CD4-positive, alpha-beta memory T cell (primary cell): ENCODE results near the gene ELK4. TPM values are rescaled to one million over a fixed set of nuclear protein-coding genes. Genes with fewer than 3 reads are reported as not detected.

Source experiments
- CTCF ChIA-PET: fragments of 350-600 bp; sonication (Branson Sonifier 250); formaldehyde crosslinking; loops from one replicate; lab custom pipeline; 2021; ENCODE audit warnings: inconsistent platforms; ENCODE audit not compliant: partially characterized antibody; lab: Charles Lee
- POLR2A ChIA-PET: fragments of 350-600 bp; sonication (Branson Sonifier 250); formaldehyde crosslinking; loops from one replicate; lab custom pipeline; 2021; ENCODE audit not compliant: partially characterized antibody; lab: Charles Lee
- DNase-seq, 5 donors: peaks; one replicate each; pipeline versions ENCODE4 v3.0.0 to v3.0.0-alpha.2; 2020 to 2022; ENCODE audit warnings: mixed read lengths in 1 of 5
- H3K27ac ChIP-seq: one replicate; pipeline ENCODE4 v1.7.0; 2013; ENCODE audit warnings: low read depth, low read length
- H3K27me3 ChIP-seq: 2 replicates; pipeline ENCODE4 v1.7.0; 2013; ENCODE audit warnings: mild to moderate bottlenecking, low read length, moderate library complexity; ENCODE audit not compliant: insufficient read depth
- H3K36me3 ChIP-seq: 2 replicates; pipeline ENCODE4 v1.7.0; 2013; ENCODE audit warnings: mild to moderate bottlenecking, low read length, moderate library complexity; ENCODE audit not compliant: insufficient read depth
- H3K4me1 ChIP-seq: 2 replicates; pipeline ENCODE4 v1.7.0; 2013; ENCODE audit warnings: mild to moderate bottlenecking, low read length, moderate library complexity; ENCODE audit not compliant: insufficient read depth
- H3K4me3 ChIP-seq, 2 donors: one replicate each; pipeline ENCODE4 v1.7.0; 2013; ENCODE audit warnings: low read length in 2 of 2, mild to moderate bottlenecking in 1 of 2
- H3K9me3 ChIP-seq, 2 donors: one replicate each; pipeline ENCODE4 v1.7.0; 2013; ENCODE audit warnings: low read length in 2 of 2, control low read depth in 1 of 2; ENCODE audit not compliant: control insufficient read depth in 1 of 2
- H3K27ac Mint-ChIP-seq, 7 donors: one replicate each; pipeline ENCODE4 v1.8.0; 2020 to 2021; ENCODE audit warnings: mixed read lengths in 7 of 7, mild to moderate bottlenecking in 6 of 7, inconsistent platforms in 3 of 7, moderate library complexity in 3 of 7
- H3K27me3 Mint-ChIP-seq, 2 donors: one replicate each; pipeline ENCODE4 v1.8.0; 2020 to 2021; ENCODE audit warnings: mixed read lengths in 2 of 2
- H3K36me3 Mint-ChIP-seq, 2 donors: one replicate each; pipeline ENCODE4 v1.8.0; 2020 to 2021; ENCODE audit warnings: mixed read lengths in 2 of 2, inconsistent platforms in 1 of 2, mild to moderate bottlenecking in 1 of 2
- H3K4me1 Mint-ChIP-seq, 4 donors: one replicate each; pipeline ENCODE4 v1.8.0; 2020 to 2021; ENCODE audit warnings: mixed read lengths in 4 of 4, mild to moderate bottlenecking in 1 of 4
- H3K4me3 Mint-ChIP-seq, 8 donors: one replicate each; pipeline ENCODE4 v1.8.0; 2020 to 2021; ENCODE audit warnings: mixed read lengths in 8 of 8, mild to moderate bottlenecking in 7 of 8, moderate library complexity in 6 of 8, inconsistent platforms in 3 of 8
- H3K9me3 Mint-ChIP-seq, 8 donors: one replicate each; pipeline ENCODE4 v1.8.0; 2020 to 2021; ENCODE audit warnings: mixed read lengths in 8 of 8, mild to moderate bottlenecking in 5 of 8, inconsistent platforms in 3 of 8, moderate library complexity in 1 of 8
- intact Hi-C: fragments of 100-400 bp; cut with micrococcal nuclease; formaldehyde crosslinking; loops from one replicate; pipeline ENCODE4 v1.15.1; 2023
- polyA plus RNA-seq, 2 donors: library from polyadenylated mRNA; unstranded; fragments of 300-500 nt; fragmentation: Illumina TruSeq; gene quantifications; one replicate each; pipeline ENCODE4 v1.2.3, GENCODE V29; 2021
- total RNA-seq, 2 experiments: library from RNA; stranded (reverse); gene quantifications; one replicate each; pipeline ENCODE4 v1.2.3, GENCODE V29; 2021

ELK4 gene
- total and polyA plus RNA-seq, 4 experiments from 2014 or later: 3.2 to 194 (median 86.4) TPM

- Mint-ChIP-seq H3K27me3 (peaks cover 0 to 3% of the 10 kb centered on the region in 2 donors), H3K36me3 (no peaks in the 10 kb centered on the region), H3K9me3 (peaks cover 0 to 2% (median 0%) of the 10 kb centered on the region in 8 donors), H3K4me3 (no peak overlapping the region), H3K4me1 (peaks cover 0 to 2% (median 0%) of the 10 kb centered on the region in 4 donors), H3K27ac (no peak overlapping the region)
- Histone ChIP-seq H3K4me3 (no peak overlapping the region), H3K36me3 (no peaks in the 10 kb centered on the region), H3K27ac (no peak overlapping the region), H3K4me1 (no peaks in the 10 kb centered on the region), H3K9me3 (no peaks in the 10 kb centered on the region), H3K27me3 (peaks cover 5% of the 10 kb centered on the region)
- intact Hi-C loops: no loop called here
- ChIA-PET CTCF (interaction anchor here (1.1 to 1.9 kb wide), 2 partner anchors 71 to 74 kb away, joined by 3 to 8 read pairs; no protein-coding TSS in a partner anchor), POLR2A (no interaction called here)
- DNase-seq: no peak
Measured at GRCh38 chr1:205584732-205585131, 47.1 kb downstream of the ELK4 start.

DNA sequence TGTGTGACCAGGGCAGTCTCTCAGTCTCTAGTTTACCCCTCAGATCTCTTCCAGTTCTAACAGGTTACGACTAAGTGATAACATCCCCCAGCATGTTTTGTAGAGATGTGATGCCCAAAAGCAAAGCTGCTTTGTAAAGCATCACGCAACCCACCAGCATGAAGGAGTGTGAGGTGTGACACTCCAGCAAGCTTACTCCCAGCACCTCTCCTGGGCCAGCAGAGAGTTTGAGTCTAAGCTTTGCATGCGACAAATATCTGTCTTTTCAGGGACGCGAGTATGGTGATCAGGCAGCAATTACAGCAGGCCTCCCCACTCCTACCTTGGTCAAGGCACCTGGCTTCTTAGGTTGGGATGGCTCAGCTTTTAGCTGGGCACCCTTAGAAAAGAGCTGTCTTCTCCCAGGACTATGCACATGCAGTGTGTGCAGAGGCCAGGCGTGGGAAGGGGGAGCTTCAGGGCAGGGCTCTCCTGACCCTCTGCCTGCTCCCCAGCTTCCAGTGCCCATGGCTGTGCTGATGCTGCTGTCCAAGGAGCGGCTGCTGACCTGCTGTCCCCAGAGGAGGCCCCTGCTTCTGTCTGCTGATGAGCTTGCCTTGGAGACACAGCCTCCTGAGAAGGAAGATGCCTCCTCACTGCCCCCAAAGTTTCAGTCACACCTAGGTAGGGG is 48.2 kb downstream of the ELK4 start:
- H3K36me3 Mint-ChIP-seq: no peaks in the 10 kb centered on the region
- Histone ChIP-seq H3K27ac (no peak overlapping the region), H3K36me3 (no peaks in the 10 kb centered on the region), H3K4me3 (no peak overlapping the region), H3K4me1 (no peaks in the 10 kb centered on the region), H3K27me3 (peaks cover 7% of the 10 kb centered on the region), H3K9me3 (no peaks in the 10 kb centered on the region)
- H3K27ac Mint-ChIP-seq: no peak overlapping the region
- no peak for DNase-seq
- ChIA-PET POLR2A (no interaction called here), CTCF (interaction anchor here (1.0 to 1.8 kb wide), 5 partner anchors 8 to 76 kb away, joined by 3 to 7 read pairs (median 5); no protein-coding TSS in a partner anchor)
- H3K4me1 Mint-ChIP-seq: peaks cover 0 to 2% (median 0%) of the 10 kb centered on the region in 4 donors
- H3K4me3 Mint-ChIP-seq: no peak overlapping the region
- H3K27me3 Mint-ChIP-seq: peaks cover 2 to 8% of the 10 kb centered on the region in 2 donors
- intact Hi-C loops: no loop called here
- H3K9me3 Mint-ChIP-seq: peaks cover 0 to 2% (median 0%) of the 10 kb centered on the region in 8 donors

GRCh38 chr1:205582471-205583291 is 49.1 kb downstream of the ELK4 start:
- Mint-ChIP-seq H3K9me3 (peaks cover 0 to under 1% (median 0%) of the 10 kb centered on the region in 8 donors), H3K27me3 (peaks cover 5 to 15% of the 10 kb centered on the region in 2 donors), H3K27ac (peak overlapping the region in 1 of 7 donors; percentile 53), H3K4me3 (no peak overlapping the region), H3K4me1 (peaks cover 0 to 2% (median 0%) of the 10 kb centered on the region in 4 donors), H3K36me3 (no peaks in the 10 kb centered on the region)
- no peak for DNase-seq
- CTCF ChIA-PET: interaction anchor here (1.0 to 1.8 kb wide), 4 partner anchors 9 to 77 kb away, joined by 3 to 7 read pairs (median 6); no protein-coding TSS in a partner anchor
- no peak overlapping the region for H3K27ac ChIP-seq
- POLR2A ChIA-PET: no interaction called here
- H3K27me3 ChIP-seq: peaks cover 10% of the 10 kb centered on the region
- H3K4me3 ChIP-seq: no peak overlapping the region
- no peaks in the 10 kb centered on the region for H3K9me3 ChIP-seq
- no peaks in the 10 kb centered on the region for H3K4me1 ChIP-seq
- no peaks in the 10 kb centered on the region for H3K36me3 ChIP-seq
- intact Hi-C loops: no loop called here

DNA sequence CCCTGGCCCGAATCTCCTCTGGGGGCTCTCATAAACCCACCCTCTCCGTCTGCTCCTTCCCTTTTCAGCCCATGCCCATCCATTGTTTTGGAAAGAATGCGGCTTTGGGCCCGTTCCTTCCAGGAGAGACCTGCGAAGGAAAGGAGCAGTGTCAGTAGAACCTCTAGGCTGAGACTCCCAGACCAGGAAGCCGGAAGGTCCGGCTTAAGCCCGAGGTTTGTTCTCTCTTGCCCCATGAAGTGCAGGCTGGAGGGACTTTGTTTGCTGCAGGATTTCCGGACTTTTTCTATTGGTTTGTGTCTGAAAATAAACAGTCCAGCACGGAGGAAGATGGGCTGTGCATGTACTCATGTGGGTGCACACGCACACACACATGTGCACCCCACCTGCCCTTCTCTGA is 49.8 kb downstream of the ELK4 start:
- peaks cover 8 to 19% of the 10 kb centered on the region in 2 donors for H3K27me3 Mint-ChIP-seq
- no peaks in the 10 kb centered on the region for H3K9me3 Mint-ChIP-seq
- ChIA-PET POLR2A (no interaction called here), CTCF (no interaction called here)
- H3K36me3 ChIP-seq: no peaks in the 10 kb centered on the region
- no peaks in the 10 kb centered on the region for H3K9me3 ChIP-seq
- no peaks in the 10 kb centered on the region for H3K4me1 Mint-ChIP-seq
- H3K4me3 ChIP-seq: no peak overlapping the region
- no peaks in the 10 kb centered on the region for H3K4me1 ChIP-seq
- peaks cover 10% of the 10 kb centered on the region for H3K27me3 ChIP-seq
- intact Hi-C loops: no loop called here
- no peak overlapping the region for H3K27ac ChIP-seq
- H3K27ac Mint-ChIP-seq: no peak overlapping the region
- no peaks in the 10 kb centered on the region for H3K36me3 Mint-ChIP-seq
- no peak overlapping the region for H3K4me3 Mint-ChIP-seq
- DNase-seq: no peak

- POLR2A ChIA-PET: no interaction called here
Measured at GRCh38 chr1:205581321-205581980, 50.4 kb downstream of the ELK4 start.

GRCh38 chr1:205580923-205581180 is 51.0 kb downstream of the ELK4 start:
- DNase-seq: no peak
- no peaks in the 10 kb centered on the region for H3K4me1 ChIP-seq
- H3K36me3 ChIP-seq: no peaks in the 10 kb centered on the region
- H3K4me1 Mint-ChIP-seq: no peaks in the 10 kb centered on the region
- H3K27me3 Mint-ChIP-seq: peaks cover 11 to 25% of the 10 kb centered on the region in 2 donors
- no peak overlapping the region for H3K27ac ChIP-seq
- no peak overlapping the region for H3K4me3 ChIP-seq
- intact Hi-C loops: no loop called here
- CTCF ChIA-PET: interaction anchor here (0.9 to 1.6 kb wide), 2 partner anchors 11 to 78 kb away, joined by 5 read pairs; no protein-coding TSS in a partner anchor
- no peaks in the 10 kb centered on the region for H3K9me3 ChIP-seq
- peaks cover 10% of the 10 kb centered on the region for H3K27me3 ChIP-seq
- POLR2A ChIA-PET: no interaction called here
- no peaks in the 10 kb centered on the region for H3K36me3 Mint-ChIP-seq
- H3K27ac Mint-ChIP-seq: peak overlapping the region in 1 of 7 donors; percentile 35
- no peaks in the 10 kb centered on the region for H3K9me3 Mint-ChIP-seq
- no peak overlapping the region for H3K4me3 Mint-ChIP-seq

More at GRCh38 chr1:205581321-205581980, 50.4 kb downstream of the ELK4 start:
- intact Hi-C loops: no loop called here
- H3K36me3 ChIP-seq: no peaks in the 10 kb centered on the region
- no peaks in the 10 kb centered on the region for H3K9me3 Mint-ChIP-seq
- CTCF ChIA-PET: interaction anchor here (0.9 to 1.6 kb wide), 2 partner anchors 10 to 77 kb away, joined by 5 read pairs; no protein-coding TSS in a partner anchor
- H3K27ac Mint-ChIP-seq: no peak overlapping the region
- no peak for DNase-seq
- H3K9me3 ChIP-seq: no peaks in the 10 kb centered on the region
- no peak overlapping the region for H3K27ac ChIP-seq
- H3K4me1 Mint-ChIP-seq: no peaks in the 10 kb centered on the region
- no peaks in the 10 kb centered on the region for H3K36me3 Mint-ChIP-seq
- H3K4me3 ChIP-seq: no peak overlapping the region
- no peak overlapping the region for H3K4me3 Mint-ChIP-seq
- H3K4me1 ChIP-seq: no peaks in the 10 kb centered on the region
- H3K27me3 Mint-ChIP-seq: peaks cover 11 to 25% of the 10 kb centered on the region in 2 donors
- peaks cover 10% of the 10 kb centered on the region for H3K27me3 ChIP-seq
